Astrocyte (in vitro differentiated cells and primary cell): ENCODE results near the gene MFSD6. TPM values are rescaled to one million over a fixed set of nuclear protein-coding genes. Genes with fewer than 3 reads are reported as not detected.

Experiments used
- DNase-seq: peaks from one replicate; pipeline ENCODE4 v3.0.0-alpha.2; 2010; ENCODE audit warnings: low read depth
- FAIRE-seq: peaks from 2 replicates; lab custom pipeline; 2011; peaks lifted over from hg19 to GRCh38; lab: Jason Lieb, UNC
- H2AFZ ChIP-seq: 2 replicates; pipeline ENCODE4 v1.6.0; 2012; ENCODE audit warnings: low read depth, low read length, inconsistent platforms
- H3K27ac ChIP-seq: 2 replicates; pipeline ENCODE4 v1.5.1; 2011; ENCODE audit warnings: low read depth, low read length, inconsistent platforms
- H3K27me3 ChIP-seq: 2 replicates; pipeline ENCODE4 v1.6.0; 2011; ENCODE audit warnings: low read length, inconsistent platforms; ENCODE audit not compliant: insufficient read depth
- H3K36me3 ChIP-seq: 2 replicates; pipeline ENCODE4 v1.5.1; 2011; ENCODE audit warnings: low read length, inconsistent platforms; ENCODE audit not compliant: insufficient read depth
- H3K4me1 ChIP-seq: 2 replicates; pipeline ENCODE4 v1.5.1; 2011; ENCODE audit warnings: low read length, inconsistent platforms; ENCODE audit not compliant: insufficient read depth
- H3K4me2 ChIP-seq: 2 replicates; pipeline ENCODE4 v1.6.0; 2012; ENCODE audit warnings: low read length, inconsistent platforms
- H3K4me3 ChIP-seq: 2 replicates; pipeline ENCODE4 v1.5.1; 2011; ENCODE audit warnings: low read depth, mild to moderate bottlenecking, low read length, inconsistent platforms; ENCODE audit not compliant: insufficient read depth
- H3K79me2 ChIP-seq: 2 replicates; pipeline ENCODE4 v1.6.0; 2012; ENCODE audit warnings: mild to moderate bottlenecking, low read length, inconsistent platforms; ENCODE audit not compliant: insufficient read depth
- H3K9ac ChIP-seq: 2 replicates; pipeline ENCODE4 v1.6.0; 2012; ENCODE audit warnings: mild to moderate bottlenecking, low read length, inconsistent platforms
- H3K9me3 ChIP-seq: 2 replicates; pipeline ENCODE4 v1.5.1; 2012; ENCODE audit warnings: low read depth, mild to moderate bottlenecking, low read length, inconsistent platforms; ENCODE audit not compliant: insufficient read depth
- H4K20me1 ChIP-seq: 2 replicates; pipeline ENCODE4 v1.6.0; 2012; ENCODE audit warnings: low read length, inconsistent platforms; ENCODE audit not compliant: insufficient read depth
- H3K27ac Mint-ChIP-seq: one replicate; pipeline ENCODE4 v1.8.0; 2021; ENCODE audit warnings: mild to moderate bottlenecking, mixed read lengths; ENCODE audit not compliant: unreplicated experiment
- H3K27me3 Mint-ChIP-seq: one replicate; pipeline ENCODE4 v1.8.0; 2021; ENCODE audit warnings: low read depth, mixed read lengths; ENCODE audit not compliant: unreplicated experiment
- H3K36me3 Mint-ChIP-seq: one replicate; pipeline ENCODE4 v1.8.0; 2021; ENCODE audit warnings: low read depth, mixed read lengths; ENCODE audit not compliant: unreplicated experiment
- H3K4me1 Mint-ChIP-seq: one replicate; pipeline ENCODE4 v1.8.0; 2021; ENCODE audit warnings: low read depth, mixed read lengths; ENCODE audit not compliant: unreplicated experiment
- H3K4me3 Mint-ChIP-seq: one replicate; pipeline ENCODE4 v1.8.0; 2021; ENCODE audit warnings: mild to moderate bottlenecking, moderate library complexity, mixed read lengths; ENCODE audit not compliant: unreplicated experiment
- H3K9me3 Mint-ChIP-seq: one replicate; pipeline ENCODE4 v1.8.0; 2021; ENCODE audit warnings: mild to moderate bottlenecking, mixed read lengths; ENCODE audit not compliant: unreplicated experiment
- CTCF ChIP-seq: IDR thresholded peaks from 2 replicates; pipeline ENCODE4 v1.5.1; 2011; ENCODE audit warnings: low read depth, mild to moderate bottlenecking, inconsistent platforms, low read length, moderate library complexity; ENCODE audit not compliant: insufficient read depth
- EZH2 ChIP-seq: IDR thresholded peaks from 2 replicates; pipeline ENCODE4 v1.6.1; 2012; ENCODE audit warnings: mild to moderate bottlenecking, low read length, inconsistent platforms; ENCODE audit not compliant: insufficient read depth
- total RNA-seq: library from RNA; stranded (reverse); gene quantifications from 2 replicates; pipeline ENCODE4 v1.2.1, GENCODE V29; 2021

MFSD6 gene
- total RNA-seq, 1 donor from 2014 or later, result 2.7 TPM

DNA sequence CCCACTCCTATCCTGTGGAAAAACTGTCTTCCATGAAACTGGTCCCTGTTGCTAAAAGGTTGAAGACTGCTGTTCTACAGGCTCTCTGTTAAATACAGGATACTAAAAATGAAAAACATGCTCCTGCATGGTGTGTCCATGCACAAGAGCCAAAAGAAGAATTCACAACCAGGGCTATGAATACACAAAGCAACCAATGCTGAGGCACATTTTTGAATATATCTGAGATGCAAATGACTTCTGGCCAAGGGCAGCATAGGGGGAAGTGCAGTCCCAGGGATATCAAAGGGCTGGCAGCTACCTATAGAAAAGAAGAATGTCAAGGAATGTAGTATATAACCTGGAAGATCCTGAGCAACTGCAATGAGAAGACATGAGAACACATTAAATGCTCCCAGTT, 119.8 kb downstream of the MFSD6 start:
- Histone ChIP-seq H3K27ac (no peak overlapping the region), H3K27me3 (no peaks in the 10 kb centered on the region)
- H3K4me3 Mint-ChIP-seq, result no peak overlapping the region

DNA sequence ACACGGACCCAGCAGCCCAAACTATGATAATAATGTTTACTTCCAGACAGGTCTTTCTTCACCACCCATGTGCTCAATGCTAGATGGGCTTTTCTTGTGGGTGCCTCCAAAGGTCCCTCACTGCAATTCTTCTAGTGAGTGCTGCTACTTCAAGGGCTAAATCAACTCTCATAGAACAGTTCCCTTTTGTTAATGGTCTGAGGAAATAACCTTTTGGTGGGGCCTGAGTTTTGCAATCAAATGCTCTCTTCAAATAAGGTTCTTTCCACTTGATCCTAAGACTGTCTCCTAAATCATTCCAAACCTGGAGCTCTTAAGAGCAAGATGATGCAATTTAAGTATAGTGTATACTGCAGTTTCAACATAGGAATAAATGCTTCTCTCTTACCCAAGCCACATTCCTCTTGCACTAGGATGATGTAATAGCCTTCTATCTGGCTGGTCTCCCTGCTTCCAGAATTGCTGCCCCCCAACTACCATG, 120.4 kb downstream of the MFSD6 start:
- no peaks in the 10 kb centered on the region for H3K9me3 ChIP-seq
- no peaks in the 10 kb centered on the region for H3K36me3 ChIP-seq
- Mint-ChIP-seq H3K4me3 (no peak overlapping the region), H3K4me1 (peaks cover 8% of the 10 kb centered on the region), H3K9me3 (no peaks in the 10 kb centered on the region), H3K27ac (peak overlapping the region; percentile 87), H3K36me3 (no peaks in the 10 kb centered on the region), H3K27me3 (no peaks in the 10 kb centered on the region)
- H3K4me1 ChIP-seq, result peaks cover 9% of the 10 kb centered on the region
- H3K27me3 ChIP-seq, result no peaks in the 10 kb centered on the region
- TF ChIP-seq CTCF, result no peak
- no peak for TF ChIP-seq EZH2
- no peak overlapping the region for H3K9ac ChIP-seq
- no peaks in the 10 kb centered on the region for H4K20me1 ChIP-seq
- H3K4me2 ChIP-seq, result no peak overlapping the region
- no peak overlapping the region for H2AFZ ChIP-seq
- FAIRE-seq, result no peak
- H3K4me3 ChIP-seq, result no peak overlapping the region
- H3K27ac ChIP-seq, result no peak overlapping the region
- H3K79me2 ChIP-seq, result no peaks in the 10 kb centered on the region
- peak; percentile 53 for DNase-seq

More for the DNA sequence above, 119.8 kb downstream of the MFSD6 start:
- FAIRE-seq (no peak), DNase-seq (no peak)
- no peak overlapping the region for H3K4me3 ChIP-seq
- H3K27ac Mint-ChIP-seq, result peak overlapping the region; percentile 30
- peaks cover 8% of the 10 kb centered on the region for H3K4me1 Mint-ChIP-seq
- no peaks in the 10 kb centered on the region for H3K36me3 ChIP-seq
- H3K4me1 ChIP-seq, result peaks cover 8% of the 10 kb centered on the region
- TF ChIP-seq CTCF (no peak), EZH2 (no peak)
- no peaks in the 10 kb centered on the region for H4K20me1 ChIP-seq
- H3K9ac ChIP-seq, result no peak overlapping the region
- H3K4me2 ChIP-seq, result no peak overlapping the region
- H3K9me3 Mint-ChIP-seq, result no peaks in the 10 kb centered on the region
- no peaks in the 10 kb centered on the region for H3K79me2 ChIP-seq
- H3K9me3 ChIP-seq, result no peaks in the 10 kb centered on the region
- H2AFZ ChIP-seq, result no peak overlapping the region
- no peaks in the 10 kb centered on the region for H3K36me3 Mint-ChIP-seq
- no peaks in the 10 kb centered on the region for H3K27me3 Mint-ChIP-seq

DNA sequence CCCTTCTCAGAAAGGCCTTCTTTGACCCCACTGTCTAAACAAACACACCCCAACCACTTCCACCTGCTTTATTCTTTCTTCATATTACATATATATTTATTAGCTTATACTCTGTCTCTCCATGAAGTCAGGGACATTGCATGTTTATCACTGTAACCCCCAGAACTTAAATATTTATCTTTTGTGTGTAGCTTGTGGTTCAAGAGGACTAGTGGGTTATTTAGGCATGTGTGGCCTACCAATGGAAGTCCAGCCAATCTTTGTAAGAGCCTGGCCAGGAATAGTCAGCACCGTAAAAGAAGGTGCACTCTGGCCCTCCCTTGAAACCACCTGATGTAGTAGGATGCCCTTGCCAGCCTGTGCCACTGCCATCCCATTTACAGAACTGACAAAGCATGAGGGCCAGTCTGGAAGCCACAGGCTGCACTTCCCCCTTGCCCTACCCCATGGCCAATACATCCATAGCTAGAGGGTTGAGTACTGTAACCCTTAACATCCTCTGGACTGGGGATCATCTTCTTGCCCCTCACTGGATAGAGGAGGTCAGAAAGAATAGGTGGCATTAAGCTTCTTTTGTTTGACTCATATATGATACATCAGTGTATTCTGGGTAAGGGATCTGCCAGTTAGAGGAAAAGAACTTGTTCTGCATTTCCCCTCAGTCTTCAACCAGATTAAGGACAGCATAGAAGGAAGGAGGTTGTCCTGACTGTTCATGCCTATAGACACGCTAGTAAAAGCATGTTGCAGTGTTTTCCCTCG, 121.5 kb downstream of the MFSD6 start:
- no peak overlapping the region for H3K4me3 ChIP-seq
- H3K27ac ChIP-seq, result no peak overlapping the region
- H3K4me2 ChIP-seq, result no peak overlapping the region
- no peak overlapping the region for H3K9ac ChIP-seq
- H3K9me3 Mint-ChIP-seq, result no peaks in the 10 kb centered on the region
- DNase-seq, result no peak
- H3K4me3 Mint-ChIP-seq, result no peak overlapping the region
- H4K20me1 ChIP-seq, result no peaks in the 10 kb centered on the region
- H2AFZ ChIP-seq, result no peak overlapping the region
- no peak overlapping the region for H3K27ac Mint-ChIP-seq
- no peaks in the 10 kb centered on the region for H3K79me2 ChIP-seq
- no peak for FAIRE-seq
- H3K27me3 ChIP-seq, result no peaks in the 10 kb centered on the region
- H3K27me3 Mint-ChIP-seq, result no peaks in the 10 kb centered on the region
- no peaks in the 10 kb centered on the region for H3K9me3 ChIP-seq
- peaks cover 8% of the 10 kb centered on the region for H3K4me1 Mint-ChIP-seq
- H3K36me3 Mint-ChIP-seq, result no peaks in the 10 kb centered on the region
- H3K4me1 ChIP-seq, result peaks cover 14% of the 10 kb centered on the region
- TF ChIP-seq EZH2 (no peak), CTCF (no peak)
- H3K36me3 ChIP-seq, result no peaks in the 10 kb centered on the region
